HPDE6-E6E7 (cell line): ENCODE results near the gene KIF20B.
A peak's percentile ranks its signal among the peaks of the same experiment; 100 is the strongest.
"Not testable (repeated sequence)": the region's sequence is repeated elsewhere in the genome, so short reads cannot be mapped to it uniquely, and the experiment has no call there.

Source experiments
- DNase-seq: peaks from one replicate; pipeline ENCODE4 v3.0.0; 2011; ENCODE audit warnings: missing footprints; ENCODE audit errors: extremely low spot score

KIF20B gene

DNA sequence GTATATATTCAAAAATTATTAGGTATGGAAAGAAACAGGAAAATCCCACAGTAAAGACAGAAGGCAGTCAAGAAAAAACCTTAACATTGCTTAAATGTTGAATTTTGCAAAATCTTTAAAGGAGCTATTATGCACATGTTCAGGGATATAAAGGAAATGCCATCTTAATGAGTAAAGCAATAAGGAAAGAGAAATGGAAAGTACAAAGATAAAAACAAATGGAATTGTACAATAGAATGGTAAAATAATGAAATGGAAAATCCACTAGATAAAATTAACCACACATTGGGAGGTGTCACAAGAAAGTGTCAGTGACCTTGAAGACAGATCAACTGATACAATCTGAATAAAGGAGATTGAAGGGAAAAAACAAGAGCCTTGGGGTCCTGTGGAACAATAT is 82.0 kb downstream of the KIF20B start:
- no peak for DNase-seq

GRCh38 chr10:89785095-89785494 is 83.7 kb downstream of the KIF20B start:
- DNase-seq: no peak

DNA sequence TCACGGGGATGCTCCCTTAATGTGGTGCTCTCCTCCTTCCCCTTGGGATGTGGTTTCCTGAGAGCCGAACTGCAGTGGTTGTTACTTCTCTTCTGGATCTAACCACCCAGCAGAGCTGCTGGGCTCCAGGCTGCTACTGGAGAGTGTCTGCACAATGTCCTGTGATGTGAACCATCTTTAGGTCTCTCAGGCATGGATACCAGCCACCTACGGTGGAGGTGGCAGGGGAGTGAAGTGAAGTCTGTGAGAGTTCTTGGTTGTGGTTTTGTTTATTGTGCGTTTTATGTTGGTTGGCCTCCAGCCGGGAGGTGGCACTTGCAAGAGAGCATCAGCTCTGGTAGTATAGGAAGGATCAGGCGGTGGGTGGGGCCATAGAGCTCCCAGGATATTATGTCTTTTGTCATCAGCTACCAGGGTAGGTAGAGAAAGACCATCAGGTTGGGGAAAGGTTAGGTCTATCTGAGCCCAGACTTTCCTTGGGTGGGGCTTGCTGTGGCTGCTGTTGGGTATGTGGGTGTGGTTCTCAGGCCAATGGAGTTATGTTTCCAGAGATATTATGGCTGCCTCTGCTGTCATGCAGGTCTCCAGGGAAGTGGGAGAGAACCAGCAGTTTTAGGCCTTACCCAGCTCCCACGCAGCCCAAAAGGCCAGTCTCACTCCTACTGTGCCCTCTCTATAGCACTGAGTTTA is 87.9 kb downstream of the KIF20B start:
- no peak for DNase-seq

GRCh38 chr10:89792187-89792586 is 90.8 kb downstream of the KIF20B start:
- no peak for DNase-seq

DNA sequence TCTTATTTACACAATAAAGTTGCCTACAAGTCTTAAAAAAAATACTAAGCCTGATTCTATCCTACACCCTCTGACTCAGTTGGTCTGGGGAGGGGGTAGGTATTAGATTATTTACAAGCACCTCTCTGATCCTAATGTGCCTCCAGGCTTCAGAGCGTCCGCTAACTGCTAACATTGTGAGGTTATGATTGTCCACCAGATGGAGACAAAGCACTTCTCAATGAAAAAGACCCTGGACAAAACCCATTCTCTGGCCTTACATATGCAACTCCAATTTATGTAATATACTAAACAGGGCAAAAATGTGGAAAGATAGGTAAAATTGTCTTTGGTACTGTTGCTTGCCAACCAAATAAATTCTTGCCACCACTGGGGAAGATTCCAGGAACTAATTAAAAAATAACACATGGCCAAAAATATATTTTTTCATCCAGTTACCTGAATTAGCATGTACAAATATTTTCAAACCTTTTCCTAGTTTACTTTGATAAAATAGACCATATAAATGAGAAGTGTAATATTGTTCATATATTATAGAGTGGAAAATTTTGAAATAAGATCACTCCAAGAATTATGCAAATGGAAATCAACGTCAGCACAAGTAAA is 92.4 kb downstream of the KIF20B start:
- DNase-seq: peak; percentile 50

DNA sequence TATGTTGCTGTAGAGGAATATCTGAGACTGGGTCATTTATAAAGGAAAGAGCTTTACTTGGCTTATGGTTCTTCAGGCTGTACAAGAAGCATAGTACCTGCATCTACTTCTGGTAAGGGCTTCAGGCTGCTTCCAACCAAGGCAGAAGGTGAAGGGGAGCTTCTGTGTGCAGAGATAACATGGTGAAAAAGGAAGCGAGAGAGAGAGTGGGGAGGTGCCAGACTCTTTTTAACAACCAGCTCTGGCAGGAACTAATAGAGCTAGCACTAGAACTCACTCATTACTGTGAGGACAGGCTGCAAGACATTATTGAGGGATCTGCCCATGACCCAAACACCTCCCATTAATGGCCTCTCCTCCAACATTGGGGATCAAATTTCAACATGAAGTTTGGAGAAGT is 94.5 kb downstream of the KIF20B start:
- DNase-seq: no peak

GRCh38 chr10:89798092-89798491 is 96.7 kb downstream of the KIF20B start:
- no peak for DNase-seq

DNA sequence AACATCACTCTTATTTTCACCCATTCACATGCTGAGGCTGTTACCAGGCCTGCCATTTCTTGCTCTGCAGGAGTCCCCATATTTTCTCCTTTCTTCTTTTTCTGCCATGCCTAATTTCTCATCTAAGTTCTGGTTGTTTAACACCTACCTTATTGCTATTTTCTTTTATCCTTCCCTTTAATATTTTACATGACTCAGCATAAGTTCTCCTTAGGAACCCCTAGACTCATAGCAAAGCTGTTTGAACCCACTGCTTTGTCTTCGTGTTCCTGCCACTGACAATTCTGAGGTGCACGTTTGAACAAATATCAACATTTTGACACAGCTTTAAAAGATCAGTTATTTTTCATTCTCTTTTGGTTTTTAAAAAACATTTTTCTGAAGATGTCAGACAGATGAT is 98.2 kb downstream of the KIF20B start:
- DNase-seq: no peak

DNA sequence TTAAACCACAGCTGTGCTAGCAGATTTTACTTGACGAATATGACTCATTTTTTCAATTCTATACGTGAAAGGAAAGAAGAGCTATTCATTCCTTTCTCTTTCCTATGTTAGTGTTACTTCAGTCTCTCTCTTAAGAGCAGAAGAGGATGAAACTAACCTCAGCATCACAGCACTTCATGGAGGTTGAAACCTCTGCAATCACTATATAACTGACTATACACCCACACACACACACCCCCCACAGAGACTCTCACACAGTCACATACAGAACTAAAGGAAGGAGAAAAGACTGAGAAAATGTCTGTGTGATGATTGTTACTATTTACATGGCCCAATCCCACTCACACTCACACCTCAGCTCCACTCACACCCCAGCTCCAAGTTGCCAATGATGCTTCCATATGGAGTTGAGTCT is 104.2 kb downstream of the KIF20B start:
- DNase-seq: no peak

DNA sequence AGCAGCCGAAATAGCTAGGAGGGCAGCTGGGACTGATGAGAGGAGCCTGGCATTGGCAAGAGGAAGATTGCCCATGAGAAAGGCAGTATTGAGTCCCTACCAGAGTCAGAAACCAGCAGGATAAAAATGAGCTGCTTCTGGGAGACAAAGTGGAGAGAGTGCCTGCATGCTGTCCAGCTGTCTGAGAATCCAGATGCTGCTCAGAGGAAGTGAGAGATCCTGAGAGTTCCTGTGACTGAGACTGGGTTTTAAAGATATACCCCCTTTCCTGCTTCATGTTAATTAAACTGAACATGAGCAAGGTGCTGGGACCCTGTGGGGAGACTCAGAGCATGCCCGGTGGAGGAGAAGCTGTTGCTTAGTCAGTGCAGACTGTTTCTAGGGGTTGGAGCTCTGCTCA is 107.5 kb downstream of the KIF20B start:
- DNase-seq: no peak

- no peak for DNase-seq
Observed at GRCh38 chr10:89809766-89810165, 108.4 kb downstream of the KIF20B start.

DNA sequence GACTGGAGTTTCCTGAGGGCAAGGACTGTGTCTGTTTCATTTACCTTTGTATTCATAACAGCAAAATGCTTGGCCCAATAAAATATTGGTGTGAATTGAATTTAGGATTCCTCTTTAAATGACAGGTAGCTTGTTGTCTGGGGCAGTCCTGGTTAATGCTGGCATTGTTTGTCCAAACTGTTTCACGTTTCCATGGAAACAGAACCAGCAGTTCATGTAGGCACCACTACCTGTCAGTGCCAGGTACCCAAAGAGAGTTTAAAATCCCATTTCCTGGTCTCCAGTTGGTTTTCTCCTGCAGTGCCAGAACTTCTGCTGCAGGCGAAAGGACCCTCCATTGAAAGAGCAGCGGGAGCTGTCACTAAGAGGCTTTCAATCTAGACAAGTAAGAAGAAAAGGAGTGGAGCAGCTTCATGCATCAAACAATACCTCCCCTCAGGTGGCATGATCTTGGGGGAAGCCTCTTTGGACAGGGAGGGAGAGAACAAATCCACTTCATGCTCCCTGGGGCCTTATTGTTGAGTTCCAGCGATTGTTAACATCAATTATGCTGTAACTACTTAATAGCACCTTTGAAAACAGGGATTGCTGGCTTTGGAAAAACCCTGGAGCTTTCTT is 109.6 kb downstream of the KIF20B start:
- DNase-seq: no peak

- DNase-seq: no peak
Observed at GRCh38 chr10:89813546-89813945, 112.2 kb downstream of the KIF20B start.

GRCh38 chr10:89814278-89814677 is 112.9 kb downstream of the KIF20B start:
- DNase-seq: no peak

GRCh38 chr10:89815049-89815853 is 113.9 kb downstream of the KIF20B start:
- no peak for DNase-seq

- DNase-seq: not testable (repeated sequence)
Observed at GRCh38 chr10:89819008-89819407, 117.6 kb downstream of the KIF20B start.
